ENCODE data around the gene S100A2. TPM values are rescaled to one million over a fixed set of nuclear protein-coding genes. Genes with fewer than 3 reads are reported as not detected.

S100A2 gene
- total and polyA plus RNA-seq, 2 of the 13 experiments (the other 11 are each of a cell fraction or from before 2014, with no cell fraction given): 1.2 TPM

- TF ChIP-seq ZNF276 (CRISPR knock-in tag; IDR thresholded peaks at IDR 0.05; ENCODE audit: low read depth): 0 out of 2 replicates have a peak, but pooled peaks have one; percentile 47
- 0 out of 2 replicates have a peak, but pooled peaks have one; percentile 70 for TF ChIP-seq ZNF34 (CRISPR knock-in tag; IDR thresholded peaks at IDR 0.05; ENCODE audit: borderline replicate concordance)
- 0 out of 2 replicates have a peak, but pooled peaks have one; percentile 48 for TF ChIP-seq NFKB2 (CRISPR knock-in tag; IDR thresholded peaks at IDR 0.05; ENCODE audit: borderline replicate concordance)
- TF ChIP-seq JUN (CRISPR knock-in tag; IDR thresholded peaks at IDR 0.05): no peak
- no peak for TF ChIP-seq ZNF652 (CRISPR knock-in tag; IDR thresholded peaks at IDR 0.05; ENCODE audit: borderline replicate concordance, low read depth)
- TF ChIP-seq TAF1 (CRISPR knock-in tag; IDR thresholded peaks at IDR 0.05): peak; percentile 55
- TF ChIP-seq ZNF496 (CRISPR knock-in tag; IDR thresholded peaks at IDR 0.05; ENCODE audit: insufficient replicate concordance): no peak
- no peak for TF ChIP-seq PTBP1 (IDR thresholded peaks at IDR 0.05; ENCODE audit: low read depth, low read length, poor library complexity, severe bottlenecking)
- peak; percentile 37 for TF ChIP-seq NR2C2 (CRISPR knock-in tag; IDR thresholded peaks at IDR 0.05; ENCODE audit: borderline replicate concordance)
- no peak for TF ChIP-seq SP4 (CRISPR knock-in tag; IDR thresholded peaks at IDR 0.05)
- no peak for TF ChIP-seq PITX1 (CRISPR knock-in tag; IDR thresholded peaks at IDR 0.05)
- TF ChIP-seq ZNF687 (CRISPR knock-in tag; IDR thresholded peaks at IDR 0.05): peak; percentile 80
- TF ChIP-seq YY1 (IDR thresholded peaks at IDR 0.05; ENCODE audit: insufficient read depth, insufficient replicate concordance, low read depth, low read length): no peak
- TF ChIP-seq CREB1 (IDR thresholded peaks at IDR 0.05): no peak
- TF ChIP-seq CREB1 (CRISPR knock-in tag; IDR thresholded peaks at IDR 0.05): no peak
- no peak for TF ChIP-seq SYNCRIP (IDR thresholded peaks at IDR 0.05; ENCODE audit: insufficient read depth, low read depth, low read length)
- no peak for TF ChIP-seq TEF (CRISPR knock-in tag; IDR thresholded peaks at IDR 0.05)
- TF ChIP-seq ZIK1 (CRISPR knock-in tag; IDR thresholded peaks at IDR 0.05; ENCODE audit: borderline replicate concordance, low read depth): no peak
- TF ChIP-seq AGO2 (optimal IDR thresholded peaks at IDR 0.05; ENCODE audit: low read depth, low read length): peak; percentile 32
- TF ChIP-seq XBP1 (CRISPR knock-in tag; IDR thresholded peaks at IDR 0.05): no peak
Measured at GRCh38 chr1:153612755-153613331, 47.2 kb upstream of the S100A2 start, which contains the start of gene S100A16 (continued).

Measured in HepG2 (cell line).